Fibroblast of lung (primary cell): ENCODE data around the gene RYR2. TPM values are rescaled to one million over a fixed set of nuclear protein-coding genes. Genes with fewer than 3 reads are reported as not detected.

Source experiments
- DNase-seq, 2 donors: peaks; one replicate each; pipeline versions ENCODE4 v3.0.0 to v3.0.0-alpha.2; 2010; ENCODE audit warnings: low read depth in 2 of 2
- H2AFZ ChIP-seq: 2 replicates; pipeline ENCODE4 v1.5.1; 2012; ENCODE audit warnings: low read length, control low read depth, inconsistent platforms
- H3K27ac ChIP-seq: 2 replicates; pipeline ENCODE4 v1.5.1; 2011; ENCODE audit warnings: low read length, control low read depth; ENCODE audit not compliant: insufficient read depth
- H3K27me3 ChIP-seq: 2 replicates; pipeline ENCODE4 v1.5.1; 2011; ENCODE audit warnings: mild to moderate bottlenecking, low read length; ENCODE audit not compliant: control insufficient read depth, insufficient read depth
- H3K36me3 ChIP-seq: 2 replicates; pipeline ENCODE4 v1.5.1; 2011; ENCODE audit warnings: low read length; ENCODE audit not compliant: control insufficient read depth, insufficient read depth
- H3K4me1 ChIP-seq: 2 replicates; pipeline ENCODE4 v1.5.1; 2011; ENCODE audit warnings: low read length; ENCODE audit not compliant: control insufficient read depth, insufficient read depth; ENCODE audit errors: extremely low read depth
- H3K4me2 ChIP-seq: 2 replicates; pipeline ENCODE4 v1.5.1; 2011; ENCODE audit warnings: low read length, control low read depth; ENCODE audit not compliant: insufficient read depth; ENCODE audit errors: extremely low read depth
- H3K4me3 ChIP-seq, 4 experiments: fragments of 200-600 bp in 1 of 4; sonication (generic) in 1 of 4; replicated peaks in 1 of 4; 2 replicates each; pipeline ENCODE4 v1.5.1; 2011 to 2016; ENCODE audit warnings: low read length in 4 of 4, low read depth in 3 of 4, mild to moderate bottlenecking in 3 of 4, control low read depth in 2 of 4, inconsistent platforms in 1 of 4, mixed read lengths in 1 of 4; ENCODE audit not compliant: insufficient read depth in 1 of 4; ENCODE audit errors: control extremely low read depth in 1 of 4
- H3K79me2 ChIP-seq: 2 replicates; pipeline ENCODE4 v1.5.1; 2012; ENCODE audit warnings: mild to moderate bottlenecking, low read length, inconsistent platforms; ENCODE audit not compliant: control insufficient read depth, insufficient read depth
- H3K9ac ChIP-seq: 2 replicates; pipeline ENCODE4 v1.5.1; 2011; ENCODE audit warnings: mild to moderate bottlenecking, low read length, control low read depth; ENCODE audit not compliant: insufficient read depth
- H3K9me3 ChIP-seq: 2 replicates; pipeline ENCODE4 v1.5.1; 2012; ENCODE audit warnings: low read depth, low read length; ENCODE audit not compliant: control insufficient read depth, insufficient read depth
- H4K20me1 ChIP-seq: 2 replicates; pipeline ENCODE4 v1.5.1; 2011; ENCODE audit warnings: low read length; ENCODE audit not compliant: control insufficient read depth, insufficient read depth; ENCODE audit errors: extremely low read depth
- EZH2 ChIP-seq: IDR thresholded peaks from 2 replicates; pipeline ENCODE4 v1.5.1; 2012; ENCODE audit warnings: low read length, control low read depth, mild to moderate bottlenecking; ENCODE audit errors: missing control alignments
- polyA plus RNA-seq, 2 donors: library from polyadenylated mRNA; depleted of rRNA in 1 of 2; stranded (reverse) in 1 of 2; unstranded in 1 of 2; fragments of >200 nt; gene quantifications; 2 replicates each; pipeline ENCODE4 v1.2.1, GENCODE V29; 2011 to 2012; ENCODE audit warnings: missing spikeins in 1 of 2
- total RNA-seq: library from RNA; depleted of rRNA; stranded (reverse); fragments of >200 nt; gene quantifications from 2 replicates; pipeline ENCODE4 v1.2.1, GENCODE V29; 2014
- TF ChIP-seq, protein P1 (sequence below), 2 donors: IDR thresholded peaks in 1 of 2; conservative IDR thresholded peaks in 1 of 2; 1 replicate in 1 of 2; 2 replicates in 1 of 2; pipeline ENCODE4 v1.5.1; 2011 to 2012; ENCODE audit warnings: low read length in 2 of 2, control low read depth in 1 of 2, inconsistent platforms in 1 of 2, low read depth in 1 of 2, mild to moderate bottlenecking in 1 of 2

Gene RYR2
- total and polyA plus RNA-seq, 2 donors (not counting 1 experiment from before 2014, with no cell fraction given) = 0.06 to 0.17 TPM

DNA sequence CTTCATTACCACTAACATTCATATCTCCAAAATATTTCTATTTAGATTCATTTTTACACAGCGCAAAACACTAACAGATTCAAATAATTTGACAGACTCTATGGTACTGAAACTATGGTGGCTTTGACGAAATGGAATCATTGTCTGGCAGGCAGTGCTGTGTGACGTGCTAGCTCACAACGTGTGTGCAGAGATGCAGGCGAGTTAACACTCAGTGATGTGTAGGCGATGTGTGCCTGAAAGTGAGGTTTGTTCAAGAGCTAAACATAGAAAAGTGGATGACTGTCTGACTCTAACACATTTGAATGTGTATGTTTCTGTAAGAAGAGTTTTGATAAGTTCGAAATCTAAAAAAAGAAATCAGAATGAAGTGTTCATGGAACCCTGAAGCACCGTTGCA lies 97.7 kb downstream of the RYR2 start:
- Histone ChIP-seq H3K9ac (no peak overlapping the region), H3K36me3 (no peaks in the 10 kb centered on the region), H3K4me2 (no peak overlapping the region), H3K4me3 (no peak overlapping the region), H4K20me1 (no peaks in the 10 kb centered on the region), H3K9me3 (no peaks in the 10 kb centered on the region), H3K27me3 (no peaks in the 10 kb centered on the region), H3K79me2 (no peaks in the 10 kb centered on the region), H2AFZ (no peak overlapping the region), H3K27ac (no peak overlapping the region), H3K4me1 (no peaks in the 10 kb centered on the region)
- DNase-seq = no peak
- TF ChIP-seq EZH2 = no peak
- TF ChIP-seq, protein P1, sequence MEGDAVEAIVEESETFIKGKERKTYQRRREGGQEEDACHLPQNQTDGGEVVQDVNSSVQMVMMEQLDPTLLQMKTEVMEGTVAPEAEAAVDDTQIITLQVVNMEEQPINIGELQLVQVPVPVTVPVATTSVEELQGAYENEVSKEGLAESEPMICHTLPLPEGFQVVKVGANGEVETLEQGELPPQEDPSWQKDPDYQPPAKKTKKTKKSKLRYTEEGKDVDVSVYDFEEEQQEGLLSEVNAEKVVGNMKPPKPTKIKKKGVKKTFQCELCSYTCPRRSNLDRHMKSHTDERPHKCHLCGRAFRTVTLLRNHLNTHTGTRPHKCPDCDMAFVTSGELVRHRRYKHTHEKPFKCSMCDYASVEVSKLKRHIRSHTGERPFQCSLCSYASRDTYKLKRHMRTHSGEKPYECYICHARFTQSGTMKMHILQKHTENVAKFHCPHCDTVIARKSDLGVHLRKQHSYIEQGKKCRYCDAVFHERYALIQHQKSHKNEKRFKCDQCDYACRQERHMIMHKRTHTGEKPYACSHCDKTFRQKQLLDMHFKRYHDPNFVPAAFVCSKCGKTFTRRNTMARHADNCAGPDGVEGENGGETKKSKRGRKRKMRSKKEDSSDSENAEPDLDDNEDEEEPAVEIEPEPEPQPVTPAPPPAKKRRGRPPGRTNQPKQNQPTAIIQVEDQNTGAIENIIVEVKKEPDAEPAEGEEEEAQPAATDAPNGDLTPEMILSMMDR (conservative IDR thresholded peaks at IDR 0.05 in 1 of 2, IDR thresholded peaks at IDR 0.05 in 1 of 2; ENCODE audit: low read depth in 1 of 2, low read length in 2 of 2) = no peak

DNA sequence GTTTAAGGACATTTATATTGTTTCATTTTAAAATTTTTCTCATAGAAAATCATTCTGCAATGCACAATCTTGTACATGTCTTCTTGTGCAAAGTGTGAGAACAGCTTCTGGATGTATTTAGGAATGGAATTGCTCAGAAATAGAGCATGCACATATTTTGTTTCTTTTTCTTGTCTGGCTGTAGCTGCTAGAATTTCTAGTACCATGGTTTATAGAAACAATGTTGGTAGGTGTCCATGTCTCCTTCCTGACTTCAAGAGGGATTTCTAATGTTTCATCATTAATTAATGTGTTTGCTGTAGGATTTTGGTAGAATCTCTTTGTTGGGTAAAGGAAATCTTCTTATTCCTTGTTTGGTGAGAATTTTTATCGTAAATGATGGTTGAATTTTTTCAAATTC lies 99.0 kb downstream of the RYR2 start:
- Histone ChIP-seq H3K9me3 (no peaks in the 10 kb centered on the region), H3K4me1 (no peaks in the 10 kb centered on the region), H3K9ac (no peak overlapping the region), H3K27me3 (no peaks in the 10 kb centered on the region), H2AFZ (no peak overlapping the region), H3K27ac (no peak overlapping the region), H3K36me3 (no peaks in the 10 kb centered on the region), H4K20me1 (no peaks in the 10 kb centered on the region), H3K4me2 (no peak overlapping the region), H3K4me3 (no peak overlapping the region), H3K79me2 (no peaks in the 10 kb centered on the region)
- DNase-seq = no peak
- no peak for TF ChIP-seq EZH2
- TF ChIP-seq, protein P1 (conservative IDR thresholded peaks at IDR 0.05 in 1 of 2, IDR thresholded peaks at IDR 0.05 in 1 of 2; ENCODE audit: low read depth in 1 of 2, low read length in 2 of 2) = no peak

DNA sequence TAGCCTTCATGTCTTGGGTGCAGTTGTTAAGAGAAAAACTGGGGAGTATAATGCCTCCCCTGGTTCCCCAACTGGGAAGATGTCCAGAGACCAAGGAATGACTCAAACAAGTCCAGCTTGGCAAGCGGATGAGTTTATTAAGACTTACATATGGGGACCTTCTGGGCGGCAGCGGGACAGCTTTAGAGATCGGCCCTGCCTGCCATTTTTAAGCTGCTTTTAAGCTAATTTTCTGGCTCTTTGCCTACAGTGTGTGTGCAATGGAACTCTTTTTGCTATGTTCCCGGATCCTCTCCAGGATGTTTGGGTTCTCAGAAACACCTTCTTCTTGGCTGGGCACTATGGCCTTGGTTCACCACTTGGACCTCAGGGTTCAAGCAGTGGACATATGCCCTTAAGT lies 99.5 kb downstream of the RYR2 start:
- no peaks in the 10 kb centered on the region for H3K27me3 ChIP-seq
- H3K27ac ChIP-seq = no peak overlapping the region
- H4K20me1 ChIP-seq = no peaks in the 10 kb centered on the region
- no peak overlapping the region for H3K4me3 ChIP-seq
- DNase-seq = peak in 1 of 2 donors; percentile 60
- H3K9ac ChIP-seq = no peak overlapping the region
- H3K4me2 ChIP-seq = no peak overlapping the region
- no peaks in the 10 kb centered on the region for H3K4me1 ChIP-seq
- H3K9me3 ChIP-seq = no peaks in the 10 kb centered on the region
- H3K79me2 ChIP-seq = no peaks in the 10 kb centered on the region
- no peak for TF ChIP-seq EZH2
- TF ChIP-seq, protein P1 (conservative IDR thresholded peaks at IDR 0.05 in 1 of 2, IDR thresholded peaks at IDR 0.05 in 1 of 2; ENCODE audit: low read depth in 1 of 2, low read length in 2 of 2) = no peak
- H3K36me3 ChIP-seq = no peaks in the 10 kb centered on the region
- H2AFZ ChIP-seq = no peak overlapping the region
